Mucosa of rectum (tissue), 2 donors: ENCODE results near the gene ABCC2.
"Not testable (repeated sequence)": the region's sequence is repeated elsewhere in the genome, so short reads cannot be mapped to it uniquely, and the experiment has no call there.

Experiments used
- H3K27ac ChIP-seq, 2 donors: one replicate each; pipeline ENCODE4 v1.7.0; 2013; ENCODE audit warnings: inconsistent platforms in 2 of 2, low read depth in 2 of 2, low read length in 2 of 2
- H3K27me3 ChIP-seq, 2 donors: one replicate each; pipeline ENCODE4 v1.7.0; 2013; ENCODE audit warnings: low read length in 2 of 2; ENCODE audit not compliant: control insufficient read depth in 2 of 2, insufficient read depth in 2 of 2
- H3K36me3 ChIP-seq, 2 donors: one replicate each; pipeline ENCODE4 v1.7.0; 2013; ENCODE audit warnings: low read length in 2 of 2; ENCODE audit not compliant: control insufficient read depth in 2 of 2, insufficient read depth in 2 of 2
- H3K4me1 ChIP-seq, 2 donors: one replicate each; pipeline ENCODE4 v1.7.0; 2013; ENCODE audit warnings: low read length in 2 of 2, mild to moderate bottlenecking in 1 of 2; ENCODE audit not compliant: control insufficient read depth in 2 of 2, insufficient read depth in 2 of 2
- H3K4me3 ChIP-seq, 2 donors: one replicate each; pipeline ENCODE4 v1.7.0; 2013; ENCODE audit warnings: low read length in 2 of 2
- H3K9ac ChIP-seq, 2 donors: one replicate each; pipeline ENCODE4 v1.7.0; 2013; ENCODE audit warnings: low read length in 2 of 2, low read depth in 1 of 2, mild to moderate bottlenecking in 1 of 2
- H3K9me3 ChIP-seq, 2 donors: one replicate each; pipeline ENCODE4 v1.7.0; 2013; ENCODE audit warnings: low read length in 2 of 2; ENCODE audit not compliant: control insufficient read depth in 2 of 2
- donor health status: healthy.
- donor health status: Normal muscosa, but diverticular disease.

Gene ABCC2

DNA sequence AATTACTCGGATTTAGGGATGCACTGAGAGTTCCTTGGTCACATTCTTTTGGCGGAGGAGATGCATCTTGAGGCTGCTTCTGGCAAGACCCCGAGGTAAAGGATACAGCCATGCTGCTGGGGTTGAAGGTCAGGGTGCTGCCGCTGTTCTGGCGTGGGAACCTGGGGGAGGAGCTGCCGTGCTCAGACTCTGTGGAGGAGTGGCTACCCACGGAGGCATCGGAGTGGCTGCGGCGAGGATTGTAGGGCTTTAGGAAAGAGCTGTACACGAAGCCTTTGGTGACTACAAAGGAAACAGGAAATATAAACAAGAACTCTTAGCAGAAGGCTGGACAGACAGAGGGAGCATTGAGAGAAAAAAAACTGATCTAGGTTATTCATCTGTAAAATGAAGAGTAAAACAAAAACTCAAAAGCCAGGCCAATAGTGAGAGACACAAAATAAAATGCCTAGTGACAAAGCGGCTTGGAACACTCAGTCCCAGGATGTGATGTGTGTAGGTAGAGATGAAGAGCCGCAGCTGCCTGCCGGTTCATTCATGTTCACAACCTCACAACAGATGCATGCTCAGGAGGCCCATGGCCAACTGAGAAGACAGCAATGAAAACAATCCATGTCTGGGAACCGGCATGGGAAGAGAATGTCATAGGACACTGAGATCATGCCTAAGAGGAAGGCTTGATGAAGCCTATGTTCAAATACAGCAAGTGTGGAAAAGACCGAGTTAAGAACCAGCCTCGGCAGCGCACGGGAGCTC lies 97.8 kb downstream of the ABCC2 start:
- Histone ChIP-seq H3K27ac (no peak overlapping the region), H3K9me3 (no peaks in the 10 kb centered on the region), H3K4me1 (no peaks in the 10 kb centered on the region), H3K36me3 (peaks cover 73 to 84% of the 10 kb centered on the region in 2 donors), H3K27me3 (no peaks in the 10 kb centered on the region), H3K4me3 (no peak overlapping the region), H3K9ac (no peak overlapping the region)

DNA sequence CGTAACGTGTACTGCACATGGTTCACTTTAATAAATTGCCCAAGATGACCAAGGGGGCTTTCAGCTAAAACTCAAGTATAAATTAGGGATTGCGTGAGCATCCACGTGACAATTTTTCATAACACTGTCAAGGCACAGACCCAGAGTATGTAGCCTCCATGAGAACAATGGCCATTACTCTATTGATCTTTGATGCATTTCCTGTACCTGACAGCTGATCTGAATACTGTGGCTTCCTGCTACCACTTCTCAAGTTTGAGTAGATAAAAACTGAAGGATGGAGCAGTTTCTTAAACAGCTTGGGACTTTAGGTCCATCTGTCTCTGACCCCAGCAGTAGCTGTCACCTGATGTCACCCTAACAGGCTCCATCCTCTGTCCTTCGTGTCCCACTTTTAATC lies 98.9 kb downstream of the ABCC2 start:
- Histone ChIP-seq H3K36me3 (peaks cover 72 to 87% of the 10 kb centered on the region in 2 donors), H3K27ac (no peak overlapping the region), H3K9ac (no peak overlapping the region)

DNA sequence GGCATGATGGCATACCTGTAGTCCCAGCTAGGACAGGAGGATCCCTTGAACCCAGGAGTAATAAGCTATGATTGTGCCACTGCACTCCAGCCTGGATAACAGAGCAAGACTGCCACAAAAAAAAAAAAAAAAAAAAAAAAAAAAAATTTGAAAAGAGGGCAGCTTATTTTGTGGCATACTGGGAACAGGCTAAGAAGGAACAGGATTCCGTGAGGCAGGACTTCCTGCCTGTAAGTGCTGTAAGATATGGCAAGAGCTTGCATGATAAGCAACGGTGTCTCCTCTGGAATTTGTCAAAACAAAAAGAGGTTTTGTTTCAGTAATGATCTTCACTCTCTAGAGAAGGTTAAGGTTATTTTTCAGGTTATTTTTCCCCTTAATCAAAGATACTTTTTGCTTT lies 101.1 kb downstream of the ABCC2 start:
- no peak overlapping the region for H3K9ac ChIP-seq
- H3K4me3 ChIP-seq = no peak overlapping the region
- no peaks in the 10 kb centered on the region for H3K9me3 ChIP-seq
- peaks cover 66 to 74% of the 10 kb centered on the region in 2 donors for H3K36me3 ChIP-seq
- H3K4me1 ChIP-seq = no peaks in the 10 kb centered on the region
- no peaks in the 10 kb centered on the region for H3K27me3 ChIP-seq
- H3K27ac ChIP-seq = no peak overlapping the region

More for the DNA sequence above, 98.9 kb downstream of the ABCC2 start:
- Histone ChIP-seq H3K27me3 (no peaks in the 10 kb centered on the region), H3K4me1 (no peaks in the 10 kb centered on the region), H3K9me3 (no peaks in the 10 kb centered on the region), H3K4me3 (no peak overlapping the region)

DNA sequence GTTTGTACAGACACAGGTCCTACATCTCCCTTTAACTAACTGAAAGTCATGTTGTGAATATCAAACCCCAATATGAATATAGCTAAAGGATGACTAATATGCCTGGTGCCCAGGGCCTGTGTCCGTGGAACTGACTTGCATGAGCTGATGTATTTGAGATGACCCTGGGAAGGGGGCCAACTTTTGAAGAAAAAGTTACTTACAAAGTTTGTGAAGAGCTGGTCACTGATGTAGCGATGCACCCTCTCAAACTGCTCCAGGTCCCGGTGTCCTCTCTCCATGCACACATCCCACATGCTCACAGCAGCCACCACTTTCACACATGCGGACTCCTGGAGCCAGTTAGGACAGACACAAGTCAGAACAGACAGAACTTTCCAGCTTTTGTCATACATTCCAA lies 106.2 kb downstream of the ABCC2 start:
- H3K9me3 ChIP-seq = no peaks in the 10 kb centered on the region

DNA sequence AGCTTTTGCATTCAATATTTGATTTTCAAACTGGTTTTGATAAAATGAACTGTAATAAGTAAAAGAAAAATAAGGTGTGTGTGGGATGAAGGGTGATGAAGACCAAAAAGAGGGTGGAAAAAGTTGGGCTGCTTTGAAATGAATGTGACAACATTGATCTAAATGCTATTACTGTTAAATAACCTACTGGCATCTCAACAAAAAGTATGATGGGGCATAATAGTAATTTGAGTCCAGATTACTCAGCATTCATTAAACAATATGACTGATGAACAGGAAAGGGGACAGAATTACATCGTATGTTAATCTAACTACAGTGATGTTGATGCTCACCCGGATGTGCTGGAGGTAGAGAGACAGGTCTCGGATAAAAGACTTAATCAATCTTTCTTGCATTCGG lies 112.2 kb downstream of the ABCC2 start:
- Histone ChIP-seq H3K36me3 (peaks cover 61 to 69% of the 10 kb centered on the region in 2 donors), H3K27me3 (no peaks in the 10 kb centered on the region), H3K9ac (no peak overlapping the region), H3K4me3 (no peak overlapping the region), H3K9me3 (no peaks in the 10 kb centered on the region), H3K4me1 (no peaks in the 10 kb centered on the region), H3K27ac (no peak overlapping the region)

More for the DNA sequence above, 106.2 kb downstream of the ABCC2 start:
- Histone ChIP-seq H3K9ac (no peak overlapping the region), H3K36me3 (peaks cover 45 to 54% of the 10 kb centered on the region in 2 donors), H3K4me3 (no peak overlapping the region), H3K27ac (no peak overlapping the region), H3K4me1 (no peaks in the 10 kb centered on the region), H3K27me3 (no peaks in the 10 kb centered on the region)

DNA sequence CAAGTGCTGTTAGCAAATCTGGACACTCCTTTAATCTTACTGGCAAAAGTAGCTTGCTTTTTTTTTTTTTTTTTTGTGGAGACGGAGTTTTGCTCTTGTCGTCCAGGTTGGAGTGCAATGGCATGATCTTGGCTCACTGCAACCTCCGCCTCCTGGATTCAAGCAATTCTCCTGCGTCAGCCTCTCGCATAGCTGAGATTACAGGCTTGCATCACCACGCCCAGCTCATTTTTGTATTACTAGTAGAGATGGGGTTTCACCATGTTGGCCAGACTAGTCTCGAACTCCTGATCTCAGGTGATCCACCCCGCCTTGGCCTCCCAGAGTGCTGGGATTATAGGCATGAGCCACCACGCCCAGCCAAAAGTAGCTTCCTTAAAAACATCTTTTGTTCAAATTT lies 112.6 kb downstream of the ABCC2 start:
- not testable (repeated sequence) for H3K9ac ChIP-seq, H3K4me1 ChIP-seq, H3K27ac ChIP-seq, H3K9me3 ChIP-seq, H3K27me3 ChIP-seq, H3K4me3 ChIP-seq
- peaks cover 59 to 72% of the 10 kb centered on the region in 2 donors for H3K36me3 ChIP-seq

DNA sequence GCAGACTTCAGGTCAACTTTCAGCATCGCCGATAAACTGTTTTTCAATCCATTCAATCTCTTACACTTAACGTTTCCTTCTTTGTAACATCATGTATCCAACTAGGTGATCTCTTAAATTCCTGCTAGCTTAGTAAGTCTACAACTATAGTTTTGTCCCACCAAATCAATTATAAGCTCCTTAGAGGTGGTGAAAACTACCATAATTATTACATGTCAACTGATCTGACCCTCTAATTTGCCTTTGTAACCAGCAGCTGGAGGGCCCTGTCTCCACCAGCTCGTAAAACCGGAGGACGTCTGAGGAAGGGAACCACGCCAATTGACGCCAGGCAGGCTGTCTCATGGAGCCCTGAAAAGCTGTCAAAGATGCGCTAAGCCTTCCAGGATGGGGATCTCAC lies 113.4 kb downstream of the ABCC2 start:
- no peaks in the 10 kb centered on the region for H3K9me3 ChIP-seq
- no peak overlapping the region for H3K27ac ChIP-seq
- no peak overlapping the region for H3K9ac ChIP-seq
- no peak overlapping the region for H3K4me3 ChIP-seq
- H3K4me1 ChIP-seq = no peaks in the 10 kb centered on the region
- H3K27me3 ChIP-seq = no peaks in the 10 kb centered on the region
- H3K36me3 ChIP-seq = peaks cover 61 to 68% of the 10 kb centered on the region in 2 donors
